ENCODE data around the gene SHOC2. TPM values are rescaled to one million over a fixed set of nuclear protein-coding genes. Genes with fewer than 3 reads are reported as not detected.
"Not testable (repeated sequence)": the region's sequence is repeated elsewhere in the genome, so short reads cannot be mapped to it uniquely, and the experiment has no call there.

The SHOC2 gene
- total RNA-seq, 1 donor from 2014 or later, result 38.8 TPM

GRCh38 chr10:110901954-110902819, 17.2 kb upstream of the SHOC2 start:
- ATAC-seq, result peak; percentile 96

- peak; percentile 31 for ATAC-seq
Observed at GRCh38 chr10:110903280-110904278, 15.8 kb upstream of the SHOC2 start.

GRCh38 chr10:110910138-110910537, 9.3 kb upstream of the SHOC2 start:
- ATAC-seq, result no peak

GRCh38 chr10:110912374-110912773, 7.0 kb upstream of the SHOC2 start:
- ATAC-seq, result no peak

- ATAC-seq, result no peak
Observed at GRCh38 chr10:110914431-110914830, 5.0 kb upstream of the SHOC2 start.

GRCh38 chr10:110915035-110915434, 4.4 kb upstream of the SHOC2 start:
- no peak for ATAC-seq

GRCh38 chr10:110915600-110915999, 3.8 kb upstream of the SHOC2 start:
- not testable (repeated sequence) for ATAC-seq

- no peak for ATAC-seq
Observed at GRCh38 chr10:110916554-110917346, 2.7 kb upstream of the SHOC2 start.

GRCh38 chr10:110918269-110918642, 1.1 kb upstream of the SHOC2 start:
- ATAC-seq, result no peak

GRCh38 chr10:110918643-110919348, 608 bp upstream of the SHOC2 start, which contains the start of gene BBIP1:
Gene BBIP1, minus strand, starts transcription at chr10:110919180. Its CDS starts 1,023 bp downstream, at chr10:110918157.
- peak; percentile 98 for ATAC-seq

GRCh38 chr10:110919971-110920881, 822 bp downstream of the SHOC2 start:
- no peak for ATAC-seq

GRCh38 chr10:110923856-110924493, 4.6 kb downstream of the SHOC2 start:
- no peak for ATAC-seq

- ATAC-seq, result no peak
Observed at GRCh38 chr10:110927461-110927860, 8.1 kb downstream of the SHOC2 start.

GRCh38 chr10:110931769-110932381, 12.5 kb downstream of the SHOC2 start:
- no peak for ATAC-seq

- ATAC-seq, result peak; percentile 32
Observed at GRCh38 chr10:110932505-110933180, 13.2 kb downstream of the SHOC2 start.

GRCh38 chr10:110936757-110937156, 17.4 kb downstream of the SHOC2 start:
- ATAC-seq, result no peak

- ATAC-seq, result no peak
Observed at GRCh38 chr10:110939419-110939818, 20.0 kb downstream of the SHOC2 start.

- ATAC-seq, result peak; percentile 62
Observed at GRCh38 chr10:110944792-110945396, 25.5 kb downstream of the SHOC2 start.

All from esophagus mucosa (tissue), 1 donor.